ENCODE measurements around the gene ENSA.
"Not testable (repeated sequence)": the region's sequence is repeated elsewhere in the genome, so short reads cannot be mapped to it uniquely, and the experiment has no call there.

Gene ENSA

GRCh38 chr1:150629115-150629928 is at the start of gene ENSA:
Gene ENSA, minus strand, starts transcription at chr1:150629612. Its CDS starts 142 bp downstream, at chr1:150629470.
- DNase-seq (ENCODE audit: low read depth in 2 of 3, low spot score in 2 of 3) = peak; percentile 76 to 87 (median 86)

GRCh38 chr1:150678988-150679387 is 49.6 kb upstream of the ENSA start:
- no peak for DNase-seq (ENCODE audit: low read depth in 2 of 3, low spot score in 2 of 3)

- DNase-seq (ENCODE audit: low read depth in 2 of 3, low spot score in 2 of 3) = no peak
Observed at GRCh38 chr1:150674881-150675280, 45.5 kb upstream of the ENSA start.

- DNase-seq (ENCODE audit: low read depth in 2 of 3, low spot score in 2 of 3) = no peak
Observed at GRCh38 chr1:150663321-150663720, 33.9 kb upstream of the ENSA start.

GRCh38 chr1:150662811-150663210 is 33.4 kb upstream of the ENSA start:
- no peak for DNase-seq (ENCODE audit: low read depth in 2 of 3, low spot score in 2 of 3)

GRCh38 chr1:150661156-150661555 is 31.7 kb upstream of the ENSA start:
- no peak for DNase-seq (ENCODE audit: low read depth in 2 of 3, low spot score in 2 of 3)

- DNase-seq (ENCODE audit: low read depth in 2 of 3, low spot score in 2 of 3) = no peak
Observed at GRCh38 chr1:150660584-150660983, 31.2 kb upstream of the ENSA start.

GRCh38 chr1:150657064-150657463 is 27.7 kb upstream of the ENSA start:
- not testable (repeated sequence) for DNase-seq (ENCODE audit: low read depth in 2 of 3, low spot score in 2 of 3)

- DNase-seq (ENCODE audit: low read depth in 2 of 3, low spot score in 2 of 3) = not testable (repeated sequence)
Observed at GRCh38 chr1:150654635-150655034, 25.2 kb upstream of the ENSA start.

- no peak for DNase-seq (ENCODE audit: low read depth in 2 of 3, low spot score in 2 of 3)
Observed at GRCh38 chr1:150650193-150650592, 20.8 kb upstream of the ENSA start.

- DNase-seq (ENCODE audit: low read depth in 2 of 3, low spot score in 2 of 3) = no peak
Observed at GRCh38 chr1:150649441-150650075, 20.1 kb upstream of the ENSA start.

GRCh38 chr1:150642296-150642695 is 12.9 kb upstream of the ENSA start:
- DNase-seq (ENCODE audit: low read depth in 2 of 3, low spot score in 2 of 3) = no peak

- not testable (repeated sequence) for DNase-seq (ENCODE audit: low read depth in 2 of 3, low spot score in 2 of 3)
Observed at GRCh38 chr1:150641126-150641815, 11.9 kb upstream of the ENSA start.

- DNase-seq (ENCODE audit: low read depth in 2 of 3, low spot score in 2 of 3) = not testable (repeated sequence)
Observed at GRCh38 chr1:150638430-150638829, 9.0 kb upstream of the ENSA start.

GRCh38 chr1:150634839-150635622 is 5.6 kb upstream of the ENSA start:
- not testable (repeated sequence) for DNase-seq (ENCODE audit: low read depth in 2 of 3, low spot score in 2 of 3)

- DNase-seq (ENCODE audit: low read depth in 2 of 3, low spot score in 2 of 3) = no peak
Observed at GRCh38 chr1:150628766-150629114, 672 bp downstream of the ENSA start.

- DNase-seq (ENCODE audit: low read depth in 2 of 3, low spot score in 2 of 3) = no peak
Observed at GRCh38 chr1:150627826-150628410, 1.5 kb downstream of the ENSA start.

- DNase-seq (ENCODE audit: low read depth in 2 of 3, low spot score in 2 of 3) = no peak
Observed at GRCh38 chr1:150626150-150626549, 3.3 kb downstream of the ENSA start.

GRCh38 chr1:150624546-150624945 is 4.9 kb downstream of the ENSA start:
- DNase-seq (ENCODE audit: low read depth in 2 of 3, low spot score in 2 of 3) = not testable (repeated sequence)

- not testable (repeated sequence) for DNase-seq (ENCODE audit: low read depth in 2 of 3, low spot score in 2 of 3)
Observed at GRCh38 chr1:150624134-150624533, 5.3 kb downstream of the ENSA start.

Measured in activated CD8-positive, alpha-beta memory T cell treated with anti-CD3 and anti-CD28 coated beads for 48 hours (primary cell).